GM12873 (cell line): Measurements from ENCODE around the gene LRFN5.

ENCODE experiments used
- CTCF ChIP-seq: IDR thresholded peaks from 2 replicates; pipeline ENCODE4 v1.5.1; 2012; ENCODE audit warnings: low read depth, mild to moderate bottlenecking, moderate library complexity, low read length, control low read depth; ENCODE audit not compliant: insufficient read depth; ENCODE audit errors: missing control alignments

Gene LRFN5

GRCh38 chr14:41699486-41699885, 92.8 kb downstream of the LRFN5 start:
- no peak for TF ChIP-seq CTCF

GRCh38 chr14:41718477-41719166, 111.9 kb downstream of the LRFN5 start:
- TF ChIP-seq CTCF = no peak

GRCh38 chr14:41739203-41739602, 132.5 kb downstream of the LRFN5 start:
- no peak for TF ChIP-seq CTCF

GRCh38 chr14:41743140-41743539, 136.5 kb downstream of the LRFN5 start:
- no peak for TF ChIP-seq CTCF

GRCh38 chr14:41749429-41749828, 142.8 kb downstream of the LRFN5 start:
- TF ChIP-seq CTCF = no peak

- no peak for TF ChIP-seq CTCF
Measured at GRCh38 chr14:41758011-41758665, 151.5 kb downstream of the LRFN5 start.

- TF ChIP-seq CTCF = no peak
Measured at GRCh38 chr14:41761204-41761603, 154.5 kb downstream of the LRFN5 start.
